HG02840 (cell line): ENCODE data around the gene MSL1.

ENCODE experiments used
- ATAC-seq: cut with Tn5 transposase; IDR thresholded peaks from one replicate; pipeline ENCODE4 v1.9.1; 2021; ENCODE audit warnings: mild to moderate bottlenecking, moderate library complexity, moderate number of reproducible peaks; ENCODE audit not compliant: unreplicated experiment, low FRiP score

Gene MSL1

GRCh38 chr17:40090237-40091119 is 31.3 kb upstream of the MSL1 start:
- no peak for ATAC-seq

DNA sequence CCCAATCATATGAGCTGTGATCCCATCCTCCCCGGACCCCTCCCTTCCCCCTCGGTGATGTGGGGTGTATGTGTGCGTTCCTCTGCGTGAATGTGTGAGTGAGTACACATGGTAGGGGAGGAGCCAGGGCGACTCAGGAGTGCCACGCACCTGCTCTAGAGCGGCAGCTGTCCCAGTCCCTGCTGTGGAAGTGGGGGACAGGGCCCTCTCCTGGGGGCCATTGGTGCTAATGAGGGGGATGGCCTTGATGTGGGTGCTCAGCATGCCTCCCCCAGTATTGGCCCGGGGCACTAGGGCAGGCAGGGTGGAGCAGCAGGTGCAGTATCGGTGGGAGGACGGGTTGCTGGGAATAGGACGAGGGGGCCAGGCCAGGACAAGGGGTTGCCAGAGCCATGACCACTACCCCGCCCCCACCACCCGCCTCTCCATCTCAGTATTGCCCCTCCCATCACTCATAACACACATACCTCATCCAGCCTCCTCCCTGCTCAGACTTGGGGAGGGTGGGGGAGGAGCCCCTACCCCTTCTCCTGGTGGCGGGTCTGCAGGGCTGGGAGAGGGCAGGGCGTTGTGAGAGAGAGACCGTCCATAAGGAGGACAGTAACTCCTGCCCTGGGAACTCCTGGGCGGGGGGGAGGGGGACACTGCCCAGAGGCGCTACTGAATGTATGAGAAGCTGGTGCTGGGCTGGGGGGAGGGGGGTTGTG is 29.9 kb upstream of the MSL1 start:
- ATAC-seq: no peak

- ATAC-seq: no peak
Measured at GRCh38 chr17:40092581-40092980, 29.2 kb upstream of the MSL1 start.

GRCh38 chr17:40093005-40093579 is 28.7 kb upstream of the MSL1 start:
- no peak for ATAC-seq

- ATAC-seq: no peak
Measured at GRCh38 chr17:40093580-40094201, 28.1 kb upstream of the MSL1 start.

GRCh38 chr17:40094874-40095273 is 26.9 kb upstream of the MSL1 start:
- no peak for ATAC-seq

GRCh38 chr17:40095351-40095943 is 26.3 kb upstream of the MSL1 start:
- no peak for ATAC-seq

GRCh38 chr17:40095944-40096791 is 25.6 kb upstream of the MSL1 start:
- peak; percentile 62 for ATAC-seq

DNA sequence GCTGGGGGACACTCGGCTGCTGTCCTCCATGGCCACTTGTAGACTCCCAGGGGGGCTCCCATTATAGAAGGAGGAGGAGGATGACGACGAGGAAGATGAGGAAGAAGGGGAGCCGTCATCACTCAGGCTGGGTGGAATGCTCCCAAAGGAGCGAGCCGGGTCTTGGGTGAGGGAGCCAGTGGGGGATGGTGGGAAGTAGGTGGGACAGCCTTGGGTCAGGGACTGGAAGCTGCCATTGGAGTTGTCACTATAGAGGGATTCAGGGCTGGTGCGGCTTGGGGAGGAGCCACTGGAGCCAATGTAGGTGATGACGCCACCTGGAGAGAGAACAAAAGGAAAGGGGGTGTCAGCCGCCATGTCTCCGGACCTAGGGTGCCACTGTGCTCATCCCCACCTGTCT is 24.7 kb upstream of the MSL1 start:
- ATAC-seq: no peak

GRCh38 chr17:40097931-40098845 is 23.6 kb upstream of the MSL1 start:
- ATAC-seq: no peak

DNA sequence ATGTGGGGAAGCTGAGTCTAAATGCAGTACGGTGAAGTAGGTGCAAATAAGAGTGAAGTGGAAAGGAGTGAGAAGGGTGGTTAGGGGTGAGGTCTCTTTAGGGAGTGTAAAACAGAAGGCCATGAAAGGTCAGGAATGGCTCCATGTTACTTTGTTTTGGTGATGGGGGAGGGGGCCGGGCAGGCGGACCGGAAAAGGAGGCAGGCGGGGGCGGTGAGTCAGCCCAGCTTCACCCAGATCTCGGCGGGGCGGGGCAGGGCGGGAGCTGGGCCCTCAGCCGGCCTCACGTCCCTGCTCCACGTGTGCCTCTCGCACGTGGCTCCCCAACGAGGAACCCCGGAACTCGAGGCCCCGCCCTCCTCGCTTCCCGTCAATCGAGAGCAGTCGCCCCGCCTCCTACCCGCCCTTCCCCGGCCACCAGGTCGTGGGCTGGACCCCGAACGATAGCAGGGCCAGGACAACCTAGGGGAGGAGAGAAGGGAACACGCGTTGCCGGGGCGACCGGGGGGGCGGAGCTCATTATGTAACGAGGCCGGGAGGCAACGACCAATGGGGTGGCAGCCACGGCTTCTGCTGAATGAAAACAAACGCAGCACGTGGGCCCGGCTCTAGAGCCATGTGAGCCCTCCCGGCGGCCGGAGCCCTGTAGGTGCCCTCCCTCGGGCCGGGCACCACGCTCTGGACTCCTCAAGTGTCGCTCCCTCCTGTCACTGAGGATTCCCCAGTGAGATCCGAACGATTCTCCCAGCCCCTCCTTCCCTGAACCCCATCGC is 22.7 kb upstream of the MSL1 start:
- ATAC-seq: peak; percentile 58

DNA sequence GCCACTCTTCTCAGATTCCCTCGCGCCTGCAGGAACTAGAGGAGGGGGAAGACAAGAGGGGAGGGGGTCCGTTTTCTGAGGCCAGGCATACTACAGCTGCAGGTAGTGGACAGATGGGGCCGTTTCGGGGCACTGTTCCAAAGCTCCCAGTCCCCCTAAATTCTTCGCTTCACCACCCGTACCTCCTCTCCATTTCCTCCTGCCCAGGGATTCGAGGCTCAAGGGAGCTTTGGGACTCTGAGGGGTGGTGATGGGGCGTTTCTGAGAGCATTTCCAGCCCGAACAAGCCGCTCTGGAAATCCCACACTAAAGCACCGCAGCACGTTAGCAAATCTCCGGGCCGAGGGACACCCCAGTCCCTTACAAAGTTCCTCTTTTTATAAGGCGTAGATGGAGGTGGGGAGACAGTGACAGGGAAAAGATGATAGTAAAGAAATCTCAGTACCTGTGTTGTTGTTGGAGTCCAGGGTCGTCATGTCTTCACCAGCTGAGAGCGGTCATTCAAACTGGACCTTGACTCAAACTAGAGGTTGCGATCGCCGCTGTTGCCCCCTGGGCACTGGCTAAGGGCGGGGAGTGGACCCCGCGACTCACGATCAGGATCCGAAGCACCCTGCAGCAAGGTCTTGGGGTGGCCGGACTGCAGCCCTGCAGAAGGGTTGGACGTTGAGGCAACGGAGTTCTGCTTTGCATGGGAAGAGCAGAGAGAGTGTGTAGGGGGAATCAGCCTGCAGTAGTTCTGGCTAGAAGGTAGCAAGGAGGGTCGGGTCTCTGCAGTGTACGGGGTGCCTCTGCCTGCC is 22.0 kb upstream of the MSL1 start:
- no peak for ATAC-seq

DNA sequence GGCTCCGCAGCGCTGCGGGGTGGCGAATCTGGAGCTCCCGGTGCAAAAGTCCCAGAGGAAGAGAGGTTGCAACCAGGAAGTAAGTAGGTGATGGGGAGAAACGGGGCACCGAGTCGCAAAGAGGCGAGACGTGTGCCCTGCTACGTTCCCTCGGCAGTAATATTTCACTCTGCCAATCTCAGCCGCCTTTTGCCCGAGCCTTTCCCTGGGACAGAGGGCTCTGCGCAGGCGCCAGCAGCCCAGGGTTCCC is 21.4 kb upstream of the MSL1 start, which contains the start of gene NR1D1:
TSS of gene NR1D1 (minus strand) at position 171 of the 250 bp plus-strand sequence. CDS start 495 bp downstream, outside the sequence.
- ATAC-seq: no peak

- ATAC-seq: no peak
Measured at GRCh38 chr17:40100669-40101366, 21.0 kb upstream of the MSL1 start.

DNA sequence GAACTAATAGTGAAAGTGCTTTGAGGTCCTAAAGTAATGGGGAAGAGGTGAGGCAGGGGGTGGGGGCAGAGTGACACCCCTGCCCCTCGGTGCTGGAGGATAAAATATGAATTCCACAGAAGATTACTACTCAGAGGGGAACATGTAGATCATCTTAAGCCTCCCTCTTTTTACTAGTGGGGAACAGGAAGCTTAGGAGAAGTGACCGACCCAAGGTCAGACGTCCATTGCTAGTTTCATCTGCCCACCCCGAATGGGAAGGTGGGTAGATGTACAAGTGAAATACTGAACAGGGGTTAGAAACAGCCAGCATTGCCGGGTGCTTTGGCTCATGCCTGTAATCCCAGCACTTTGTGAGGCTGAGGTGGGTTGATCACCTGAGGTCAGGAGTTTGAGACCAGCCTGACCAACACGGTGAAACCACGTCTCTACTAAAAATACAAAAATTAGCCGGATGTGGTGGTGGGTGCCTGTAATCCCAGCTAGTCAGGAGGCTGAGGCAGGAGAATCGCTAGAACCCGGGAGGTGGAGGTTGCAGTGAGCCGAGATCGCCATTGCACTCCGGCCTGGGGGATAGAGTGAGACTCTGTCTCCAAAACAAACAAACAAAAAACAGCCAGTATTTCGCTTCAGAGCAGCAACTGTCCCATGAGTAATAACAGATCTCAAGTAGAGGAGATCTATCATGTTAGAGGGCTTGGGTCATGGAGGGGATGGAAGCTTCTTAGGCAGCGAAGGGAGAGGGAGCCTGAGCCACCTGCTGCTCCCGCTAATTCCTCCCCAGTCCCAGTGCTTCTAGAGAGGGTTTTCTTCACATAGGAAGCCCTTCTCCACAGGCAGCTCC is 20.2 kb upstream of the MSL1 start:
- no peak for ATAC-seq
